Stimulated activated CD8-positive, alpha-beta memory T cell treated with anti-CD3 and anti-CD28 coated beads, Interleukin-7, amount 100 ng/mL, for 4 hours (primary cell): Measurements from ENCODE around the gene CKMT1A.
A peak's percentile ranks its signal among the peaks of the same experiment; 100 is the strongest.
"Not testable (repeated sequence)": the region's sequence is repeated elsewhere in the genome, so short reads cannot be mapped to it uniquely, and the experiment has no call there.

ENCODE experiments used
- DNase-seq, 2 donors: peaks; one replicate each; pipeline ENCODE4 v3.0.0-alpha.2; 2020; ENCODE audit warnings: low read depth in 2 of 2

The CKMT1A gene

DNA sequence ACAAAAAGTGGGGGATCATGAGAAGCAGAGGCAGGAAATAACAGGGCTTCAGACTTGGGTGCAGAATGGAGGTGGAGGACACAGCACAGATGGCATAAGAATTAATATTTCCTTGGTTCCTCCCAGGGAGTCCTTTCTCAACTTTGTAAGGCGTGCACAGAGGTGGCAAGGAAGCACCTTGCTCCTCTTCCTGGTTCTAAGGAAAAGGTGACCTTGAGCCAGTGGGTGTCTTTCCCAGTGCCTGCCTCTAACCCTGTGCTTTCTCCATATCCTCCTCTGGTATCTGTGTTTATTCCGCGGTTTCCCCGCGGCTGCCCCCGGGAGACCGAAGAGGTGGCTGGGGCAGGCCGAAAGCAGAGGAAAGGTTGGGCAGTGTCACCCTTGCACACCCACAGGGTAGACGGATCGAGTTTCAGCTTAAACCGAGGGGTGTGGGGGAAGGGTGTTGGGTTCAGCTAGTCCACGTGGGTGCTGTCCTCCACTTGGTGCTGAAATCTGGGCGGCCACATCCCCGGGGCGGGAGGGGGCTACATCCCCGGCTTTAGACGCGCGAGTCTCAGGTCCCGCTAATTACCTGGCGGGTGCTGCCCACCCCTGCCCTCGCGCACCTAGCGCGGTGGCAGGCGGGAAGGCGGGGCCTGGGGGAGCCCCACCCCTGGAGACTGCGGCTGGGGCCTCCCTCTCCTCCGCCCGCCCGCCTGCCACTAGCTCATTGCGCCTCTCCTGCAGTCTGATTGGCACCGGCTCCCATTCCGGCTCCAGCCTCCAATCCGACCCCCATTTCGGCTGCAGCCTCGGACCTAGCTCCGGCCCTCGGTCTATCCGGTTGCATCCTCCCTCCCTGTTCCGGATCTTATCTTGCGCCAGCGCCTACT is at the start of gene CKMT1A:
Gene CKMT1A, plus strand, starts transcription at position 712 of the 875 bp plus-strand sequence. CDS start 192 bp downstream, outside the sequence.
- not testable (repeated sequence) for DNase-seq

DNA sequence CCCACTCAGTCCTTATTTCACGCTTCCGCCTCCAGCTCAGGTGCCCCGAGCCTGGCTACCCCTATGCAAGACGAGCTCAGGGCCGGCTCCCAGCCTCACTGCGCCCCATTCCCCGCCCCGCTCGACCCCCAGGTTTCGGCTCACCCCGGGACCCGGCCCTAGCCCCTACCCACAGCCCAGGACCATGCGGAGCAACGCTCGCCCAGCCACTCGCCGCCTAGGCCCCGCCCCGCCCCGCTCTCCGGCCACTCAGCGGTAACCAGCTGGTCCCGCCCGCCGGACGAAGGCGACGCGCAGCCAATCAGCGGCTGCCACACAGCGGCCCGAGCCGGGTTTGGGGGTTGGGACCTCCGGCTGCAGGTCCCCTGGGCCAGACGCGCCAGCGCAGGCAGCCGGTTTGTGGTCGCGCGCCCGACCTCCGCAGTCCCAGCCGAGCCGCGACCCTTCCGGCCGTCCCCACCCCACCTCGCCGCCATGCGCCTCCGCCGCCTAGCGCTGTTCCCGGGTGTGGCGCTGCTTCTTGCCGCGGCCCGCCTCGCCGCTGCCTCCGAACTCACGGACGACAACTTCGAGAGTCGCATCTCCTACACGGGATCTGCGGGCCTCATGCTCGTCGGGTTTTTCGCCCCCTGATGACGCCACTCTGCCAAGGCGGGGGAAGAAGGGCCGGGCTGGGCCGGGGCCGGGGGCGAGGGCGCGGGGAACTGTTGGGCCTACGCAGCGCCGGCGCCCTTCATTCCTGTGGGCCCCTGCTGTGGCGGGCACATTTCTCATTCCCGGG is 44.8 kb upstream of the CKMT1A start, which contains the start of gene CATSPER2:
Gene CATSPER2, minus strand, starts transcription at position 196 of the 781 bp plus-strand sequence. CDS start 783 bp downstream, outside the sequence.
- DNase-seq = no peak

DNA sequence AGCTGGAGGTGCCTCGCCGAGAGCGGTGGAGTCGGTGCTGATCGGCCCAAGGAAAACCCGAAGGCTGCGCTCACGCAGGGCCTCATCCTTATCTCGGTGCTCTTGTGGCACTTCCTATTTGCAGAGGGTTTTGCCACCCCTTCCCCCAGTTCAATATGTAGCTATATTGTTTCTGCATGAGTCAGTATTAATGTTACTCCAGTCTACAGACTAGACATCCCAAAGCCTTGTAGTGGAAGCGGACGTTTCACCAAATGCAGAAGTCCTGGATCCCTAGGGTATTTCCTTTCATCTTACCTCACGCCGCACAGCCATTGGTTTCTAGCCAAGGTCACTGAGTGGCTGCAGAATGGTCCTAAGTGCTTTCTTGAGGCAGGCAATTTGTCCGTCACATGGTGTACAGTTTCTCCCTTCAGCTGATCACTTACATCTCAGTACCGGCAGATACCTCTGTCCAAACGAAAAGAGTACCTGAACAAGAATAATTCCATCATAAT is 44.2 kb upstream of the CKMT1A start:
- not testable (repeated sequence) for DNase-seq

DNA sequence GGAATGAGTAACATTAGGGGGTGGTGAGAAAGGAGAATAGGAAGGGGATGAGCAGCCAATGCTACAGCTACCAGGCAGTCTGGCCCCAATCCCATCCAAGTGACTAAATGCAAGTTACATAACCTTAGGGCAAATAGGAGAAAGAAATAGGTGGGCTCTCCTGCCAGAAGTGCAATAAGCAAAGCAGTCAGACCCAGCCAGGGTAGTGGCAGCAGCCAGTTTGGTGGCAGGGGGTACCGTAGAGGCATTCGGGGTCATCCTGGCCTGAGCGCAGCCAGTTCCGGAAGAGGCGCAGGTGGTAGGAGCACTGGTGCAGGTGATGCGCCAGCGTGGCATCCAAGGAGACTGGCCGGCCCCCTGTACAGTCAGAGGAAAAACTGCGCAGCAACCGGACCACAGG is 33.9 kb upstream of the CKMT1A start:
- not testable (repeated sequence) for DNase-seq

DNA sequence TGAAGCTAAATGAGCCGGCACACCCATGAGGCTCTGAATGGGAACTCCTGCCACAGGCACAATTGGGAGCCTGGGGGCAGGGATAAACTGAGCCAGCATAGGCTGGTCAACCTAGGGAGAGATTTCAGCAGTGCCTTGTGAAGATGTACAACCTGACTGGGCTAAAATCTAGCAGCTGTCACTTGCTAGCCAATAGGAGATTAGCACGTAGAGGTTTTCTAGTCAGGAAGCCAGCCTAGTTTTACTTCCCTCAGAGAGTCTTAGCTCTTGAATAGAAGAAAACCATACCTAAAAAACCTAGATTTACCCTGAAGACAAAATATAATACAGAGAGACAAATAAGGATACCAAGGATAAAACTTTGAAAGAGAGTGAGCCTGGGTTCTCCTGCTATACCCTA is 31.4 kb upstream of the CKMT1A start:
- DNase-seq = not testable (repeated sequence)

DNA sequence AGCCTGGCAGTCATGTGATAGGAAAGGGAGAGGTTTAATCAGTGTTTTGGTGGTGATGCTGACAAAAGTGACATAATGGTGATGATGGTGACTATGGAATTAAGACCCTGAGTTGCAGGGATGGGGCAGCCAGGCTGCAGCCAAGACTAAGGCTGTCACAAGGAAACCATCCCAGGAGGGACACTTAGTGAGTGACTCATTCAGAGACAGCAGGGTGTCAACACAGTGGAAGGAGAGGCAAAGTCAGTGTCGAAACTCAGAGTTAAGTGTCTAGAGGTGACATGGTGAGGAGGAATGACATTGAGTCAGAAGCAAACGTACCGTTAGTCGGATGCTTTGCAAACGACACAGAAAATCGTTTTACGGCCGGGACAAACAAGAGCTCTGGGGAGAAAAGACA is 30.3 kb upstream of the CKMT1A start:
- not testable (repeated sequence) for DNase-seq

DNA sequence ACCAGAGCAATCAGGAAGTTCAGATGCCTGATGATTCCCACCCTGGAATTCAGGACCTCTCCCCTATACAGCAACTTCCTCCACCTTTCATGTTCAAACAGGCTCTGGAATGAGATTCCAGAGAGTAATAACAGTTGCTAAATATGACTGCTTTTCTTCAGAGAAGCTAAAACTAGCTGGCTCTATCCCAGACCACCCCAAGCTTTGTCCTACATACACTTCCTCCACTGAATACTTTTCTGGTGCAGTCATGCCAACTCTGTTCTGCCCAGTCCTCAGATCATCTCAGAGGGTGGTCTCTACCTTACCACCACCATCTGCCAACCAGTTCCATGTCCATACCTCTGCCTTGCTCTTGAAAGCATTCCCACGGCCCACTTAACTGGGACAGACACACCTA is 27.5 kb upstream of the CKMT1A start:
- DNase-seq = not testable (repeated sequence)

DNA sequence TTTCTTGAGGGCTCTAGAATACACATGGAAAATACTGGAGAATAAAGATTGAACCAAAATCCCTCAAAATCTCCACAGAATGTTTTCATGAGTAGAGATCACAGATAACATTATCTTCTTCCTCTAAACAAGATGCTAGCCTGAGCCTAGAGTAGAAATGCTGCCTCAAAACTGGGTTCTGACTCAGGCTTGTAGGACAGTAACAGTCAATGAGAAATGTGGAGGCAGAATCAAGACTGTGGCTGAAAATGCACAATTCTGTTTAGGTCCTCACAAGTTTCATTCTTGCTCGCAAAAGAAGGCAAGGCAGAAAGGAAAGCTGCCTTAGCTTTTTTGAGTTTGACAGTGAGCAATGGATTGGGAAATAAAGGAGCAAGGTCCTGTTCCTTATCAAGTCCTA is 19.5 kb upstream of the CKMT1A start:
- DNase-seq = not testable (repeated sequence)

DNA sequence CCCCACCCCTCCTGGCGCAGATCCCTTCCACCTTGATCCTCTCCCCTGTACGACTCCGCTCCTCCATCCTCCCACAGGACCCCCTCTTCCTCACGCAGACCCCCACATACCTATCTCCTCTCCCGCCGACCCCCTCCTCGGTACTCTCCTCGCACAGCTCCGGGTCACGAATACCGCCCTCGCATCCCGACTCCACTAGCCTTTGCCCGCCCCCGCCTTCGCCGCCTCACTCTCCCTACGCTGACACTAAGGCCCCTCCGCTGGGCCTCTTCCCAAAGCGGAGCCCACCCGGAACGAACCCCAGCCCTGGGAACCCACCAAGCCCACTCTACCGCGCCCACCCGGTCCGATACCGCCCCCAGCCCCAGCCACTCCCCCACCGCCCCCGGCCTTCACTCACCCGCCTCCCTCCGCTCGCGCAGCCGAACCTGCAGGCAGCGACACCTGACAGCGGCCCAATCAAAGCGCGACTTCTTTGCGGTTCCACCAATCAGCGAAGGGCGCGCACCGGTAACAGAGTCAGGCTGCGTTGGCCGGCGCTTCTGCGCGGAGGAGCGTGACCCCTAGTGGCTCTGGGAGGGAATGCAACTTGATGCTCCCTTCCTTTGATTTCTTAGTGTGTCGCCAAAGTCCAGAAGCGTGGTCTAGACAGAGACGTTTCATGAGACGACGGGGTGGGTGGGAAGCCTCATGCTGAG is 3.9 kb upstream of the CKMT1A start:
- DNase-seq = not testable (repeated sequence)

DNA sequence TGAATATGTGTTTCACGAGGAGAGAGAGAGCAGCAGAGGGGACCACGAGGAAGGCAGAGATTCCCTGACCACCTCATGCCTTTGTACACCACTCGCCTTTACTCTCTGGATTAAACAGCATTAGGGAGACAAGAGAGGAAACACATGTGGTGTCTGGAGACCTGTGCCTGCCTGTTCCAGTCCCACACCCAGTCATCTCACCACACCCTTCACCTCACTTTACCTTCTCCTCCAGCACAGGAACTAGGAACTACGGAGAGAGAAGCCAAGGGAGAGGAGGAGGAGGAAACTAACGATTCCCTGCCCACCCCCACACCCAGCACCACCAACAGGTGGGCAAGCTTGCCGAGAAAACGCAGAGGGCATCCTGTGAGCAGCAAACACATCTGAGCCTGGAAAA is 980 bp upstream of the CKMT1A start:
- DNase-seq = not testable (repeated sequence)

DNA sequence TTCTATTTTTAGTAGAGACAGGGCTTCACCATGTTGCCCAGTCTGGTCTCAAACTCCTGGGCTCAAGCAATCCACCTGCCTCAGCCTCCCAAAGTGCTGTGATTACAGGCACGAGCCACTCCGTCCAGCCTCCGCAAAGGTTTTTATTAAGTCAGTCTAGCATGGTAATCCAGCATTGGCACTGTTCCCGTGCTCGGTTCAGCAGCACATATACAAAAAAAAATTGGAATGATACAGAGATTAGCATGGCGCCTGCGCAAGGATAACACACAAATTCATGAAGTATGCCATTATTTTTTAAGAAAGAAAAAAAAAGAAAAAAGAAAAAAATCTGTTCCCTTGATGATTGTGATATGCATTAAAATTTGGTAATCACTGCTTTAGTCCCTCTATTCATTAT is 8.5 kb downstream of the CKMT1A start:
- no peak for DNase-seq

DNA sequence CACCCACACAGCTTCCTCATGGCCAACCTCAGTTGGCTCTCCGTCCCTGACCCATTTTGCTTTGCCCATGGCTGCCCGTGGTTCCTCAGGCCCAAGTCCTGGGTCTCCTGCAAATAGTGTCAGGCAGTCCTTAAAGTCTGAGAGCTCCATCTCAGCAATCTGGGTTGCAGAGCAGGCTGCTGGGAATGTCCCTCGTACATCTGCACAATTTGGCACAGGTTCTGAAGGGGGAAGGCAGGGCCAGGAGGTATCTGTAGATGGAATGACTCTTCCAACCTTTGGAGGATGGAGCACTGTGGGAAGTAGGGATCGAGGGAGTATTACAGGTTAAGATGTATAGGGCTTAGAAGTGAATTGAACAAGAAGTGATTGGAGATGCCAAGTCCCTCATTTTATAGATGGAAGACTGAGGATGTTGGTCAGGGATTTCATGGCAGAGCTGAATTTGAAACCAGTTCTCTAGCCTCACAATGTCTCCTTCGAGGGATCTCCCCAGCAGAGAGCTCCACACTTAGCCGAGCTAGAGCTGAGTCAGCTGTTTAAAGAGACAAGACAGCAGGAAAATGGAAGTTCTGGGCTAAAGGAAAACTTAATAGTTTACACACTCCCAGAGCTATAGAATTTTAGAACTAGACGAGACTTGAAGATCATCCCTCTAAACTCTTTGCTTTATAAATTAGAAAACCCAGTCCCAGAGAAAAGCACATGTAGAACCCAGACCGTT is 9.2 kb downstream of the CKMT1A start:
- no peak for DNase-seq

DNA sequence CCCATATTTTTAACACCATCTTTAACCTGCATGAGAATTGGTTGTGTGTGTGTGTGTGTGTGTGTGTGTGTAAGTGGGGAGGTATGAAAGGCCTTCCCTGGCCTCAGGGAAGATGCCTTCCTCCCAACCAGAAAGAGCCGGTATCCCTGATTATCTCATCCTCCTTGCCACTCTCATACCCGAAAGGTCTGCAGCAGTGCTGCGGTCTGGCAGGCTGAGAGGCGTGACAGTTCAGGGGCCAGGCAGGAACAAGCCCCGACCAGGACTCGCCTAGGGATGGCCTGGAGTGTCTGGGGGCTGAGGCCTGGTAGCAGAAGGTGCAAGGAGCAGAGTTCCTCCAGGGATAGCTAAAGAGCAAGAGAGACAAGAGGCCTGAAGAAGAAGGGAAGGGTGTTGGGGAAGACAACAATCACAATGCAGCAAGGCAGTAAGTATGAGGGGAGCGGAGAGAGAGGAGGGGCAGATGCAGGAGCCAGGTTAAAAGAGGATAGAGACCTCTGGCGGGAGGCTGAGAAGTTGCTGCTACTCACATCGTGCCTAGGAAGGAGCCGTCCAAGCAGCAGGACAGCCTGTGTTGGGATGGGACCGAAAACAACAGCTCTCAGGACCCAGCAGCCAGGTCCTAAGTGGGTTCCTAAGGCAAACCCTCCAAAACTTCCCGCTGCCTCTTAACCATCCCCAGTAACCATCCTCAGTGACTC is 16.9 kb downstream of the CKMT1A start:
- DNase-seq = not testable (repeated sequence)

DNA sequence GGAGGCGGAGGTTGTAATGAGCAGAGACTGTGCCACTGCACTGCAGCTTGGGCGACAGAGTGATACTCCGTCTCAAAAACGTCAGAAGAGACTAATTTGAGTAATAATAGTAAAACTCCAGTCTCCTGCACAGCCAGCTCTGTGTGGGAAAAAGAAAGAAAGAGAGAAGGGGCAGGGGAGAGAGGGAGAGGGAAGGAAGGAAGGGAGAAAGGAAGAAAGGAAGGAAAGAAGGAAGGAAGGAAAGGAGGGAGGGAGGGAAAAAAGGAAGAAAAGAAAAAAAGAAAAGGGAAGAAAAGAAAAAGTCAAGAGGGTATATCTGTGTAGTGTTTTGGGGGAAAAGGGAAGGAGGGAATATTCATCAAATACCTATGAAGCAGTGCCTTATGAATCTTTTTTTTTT is 29.5 kb downstream of the CKMT1A start:
- no peak for DNase-seq

DNA sequence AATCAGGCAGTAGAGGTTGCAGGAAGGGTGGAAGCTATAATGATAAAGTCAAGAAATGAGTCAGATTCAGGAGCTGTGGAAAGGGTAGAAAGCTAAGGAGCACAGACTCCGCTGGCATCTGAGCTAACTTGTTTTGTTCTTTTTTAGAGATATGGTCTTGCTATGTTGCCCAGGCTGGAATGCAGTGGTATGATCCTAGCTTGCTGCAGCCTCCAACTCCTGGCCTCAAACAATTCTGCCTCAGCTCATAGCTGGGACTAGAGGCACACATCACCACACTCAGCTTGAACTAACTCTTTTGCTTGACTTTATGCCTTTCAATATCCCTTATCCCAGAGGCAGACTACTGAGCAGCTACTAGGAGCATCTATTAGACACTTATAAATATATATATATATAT is 32.6 kb downstream of the CKMT1A start:
- not testable (repeated sequence) for DNase-seq

DNA sequence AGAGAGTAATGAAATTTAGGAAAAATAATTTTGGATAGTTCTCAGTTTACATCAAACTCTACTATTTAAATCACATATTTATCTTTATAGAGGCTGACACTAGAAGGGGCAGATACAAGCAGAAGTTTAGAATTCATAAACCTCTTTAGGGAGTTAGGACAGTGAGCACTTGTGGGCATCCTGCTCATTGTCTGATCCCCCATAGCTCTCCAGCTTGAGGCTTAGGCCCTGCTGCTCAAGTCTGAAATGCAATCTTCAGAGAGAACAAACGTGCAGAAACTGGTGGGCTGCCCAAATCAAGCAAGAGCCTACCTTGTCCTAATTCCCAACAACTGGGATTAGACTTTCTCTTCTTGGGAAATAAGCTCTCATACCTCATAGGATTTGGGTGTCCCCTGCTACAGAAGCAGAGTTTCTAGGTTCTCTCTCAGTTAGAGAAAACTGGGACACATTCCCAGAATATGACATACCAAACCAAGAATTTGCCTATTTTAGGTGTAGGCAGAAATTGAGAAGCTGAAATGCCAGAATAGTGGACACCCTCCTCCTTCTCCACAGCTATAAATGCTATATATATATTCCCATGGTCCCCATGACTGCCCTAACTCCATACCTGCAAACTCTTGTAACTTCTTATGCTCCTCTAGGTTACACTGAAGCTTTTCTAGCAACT is 34.5 kb downstream of the CKMT1A start:
- not testable (repeated sequence) for DNase-seq

DNA sequence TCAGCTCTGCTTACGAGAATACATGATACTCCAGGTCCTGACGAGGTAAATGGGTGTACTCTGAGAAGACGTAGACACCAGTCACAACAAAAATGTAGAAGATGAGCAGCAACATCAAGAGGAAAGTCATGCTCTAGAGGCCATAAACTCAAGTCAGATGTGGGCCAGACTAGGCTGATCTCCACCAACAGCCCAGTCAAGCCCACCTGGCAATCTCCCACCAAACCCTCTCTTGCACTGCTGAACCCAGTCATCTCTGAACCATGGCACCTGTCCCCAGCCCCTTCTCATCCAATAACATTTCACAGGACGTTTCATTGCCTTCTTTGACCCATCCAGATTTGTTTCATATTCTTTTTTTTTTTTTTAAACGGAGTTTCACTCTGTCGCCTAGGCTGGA is 41.8 kb downstream of the CKMT1A start:
- DNase-seq = no peak

DNA sequence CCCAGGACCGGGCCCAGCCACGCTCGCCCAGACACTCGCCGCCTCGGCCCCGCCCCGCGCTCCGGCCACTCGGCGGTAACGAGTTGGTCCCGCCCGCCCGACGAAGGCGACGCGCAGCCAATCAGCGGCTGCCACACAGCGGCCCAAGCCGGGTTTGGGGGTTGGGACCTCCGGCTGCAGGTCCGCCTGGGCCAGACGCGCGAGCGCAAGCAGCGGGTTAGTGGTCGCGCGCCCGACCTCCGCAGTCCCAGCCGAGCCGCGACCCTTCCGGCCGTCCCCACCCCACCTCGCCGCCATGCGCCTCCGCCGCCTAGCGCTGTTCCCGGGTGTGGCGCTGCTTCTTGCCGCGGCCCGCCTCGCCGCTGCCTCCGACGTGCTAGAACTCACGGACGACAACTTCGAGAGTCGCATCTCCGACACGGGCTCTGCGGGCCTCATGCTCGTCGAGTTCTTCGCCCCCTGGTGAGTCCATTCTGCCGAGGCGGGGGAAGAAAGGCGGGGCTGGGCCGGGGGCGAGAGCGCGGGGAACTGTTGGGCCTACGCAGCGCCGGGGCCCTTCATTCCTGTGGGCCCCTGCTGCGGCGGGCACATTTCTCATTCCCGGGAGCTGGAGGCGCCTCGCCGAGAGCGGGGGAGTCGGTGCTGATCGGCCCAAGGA is 52.7 kb downstream of the CKMT1A start, which contains the start of gene PDIA3:
Gene PDIA3, plus strand, starts transcription at position 194 of the 658 bp plus-strand sequence. Its CDS starts 102 bp downstream, at position 296.
- peak; percentile 68 to 87 for DNase-seq

DNA sequence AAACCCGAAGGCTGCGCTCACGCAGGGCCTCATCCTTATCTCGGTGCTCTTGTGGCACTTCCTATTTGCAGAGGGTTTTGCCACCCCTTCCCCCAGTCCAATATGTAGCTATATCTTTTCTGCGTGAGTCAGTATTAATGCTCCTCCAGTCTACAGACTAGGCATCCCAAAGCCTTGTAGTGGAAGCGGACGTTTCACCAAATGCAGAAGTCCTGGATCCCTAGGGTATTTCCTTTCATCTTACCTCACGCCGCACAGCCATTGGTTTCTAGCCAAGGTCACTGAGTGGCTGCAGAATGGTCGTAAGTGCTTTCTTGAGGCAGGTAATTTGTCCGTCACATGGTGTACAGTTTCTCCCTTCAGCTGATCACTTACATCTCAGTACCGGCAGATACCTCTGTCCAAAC is 53.2 kb downstream of the CKMT1A start:
- not testable (repeated sequence) for DNase-seq
